ENCODE measurements around the gene SMIM30. TPM values are rescaled to one million over a fixed set of nuclear protein-coding genes. Genes with fewer than 3 reads are reported as not detected.
"Not testable (repeated sequence)": the region's sequence is repeated elsewhere in the genome, so short reads cannot be mapped to it uniquely, and the experiment has no call there.

SMIM30 gene
- total RNA-seq (10 to 100 TPM; 35.8 to 53.0 TPM), polyA plus RNA-seq (100 to 1,000 TPM in 1 of 2 donors, 10 to 100 TPM in 1; 44.5 to 135 TPM)
- long read RNA-seq, donor 1, transcript SMIM30-201 (3 exons, 1,070 nt), result major isoform, 33 of 50 reads
- long read RNA-seq, donor 1, transcript SMIM30-204 (3 exons, 962 nt), result minor isoform, 5 of 50 reads
- long read RNA-seq, donor 1, transcript SMIM30-202 (2 exons, 818 nt), result minor isoform, 12 of 50 reads
- long read RNA-seq, donor 1, partial matches to known transcripts, result 0 of 50 reads
- long read RNA-seq, donor 1, other reads (novel, unspliced or antisense), result 0 of 50 reads
- long read RNA-seq, donor 2, transcript SMIM30-201 (3 exons, 1,070 nt), result major isoform, 20 of 27 reads
- long read RNA-seq, donor 2, transcript SMIM30-202 (2 exons, 818 nt), result minor isoform, 6 of 27 reads
- long read RNA-seq, donor 2, partial matches to known transcripts, result 0 of 27 reads
- long read RNA-seq, donor 2, other reads (novel, unspliced or antisense), result 0 of 27 reads
- long read RNA-seq, donor 3, transcript SMIM30-201 (3 exons, 1,070 nt), result major isoform, 29 of 40 reads
- long read RNA-seq, donor 3, transcript SMIM30-202 (2 exons, 818 nt), result minor isoform, 7 of 40 reads
- long read RNA-seq, donor 3, partial matches to known transcripts, result 0 of 40 reads
- long read RNA-seq, donor 3, other reads (novel, unspliced or antisense), result 0 of 40 reads
- long read RNA-seq, donor 4, transcript SMIM30-201 (3 exons, 1,070 nt), result major isoform, 33 of 43 reads
- long read RNA-seq, donor 4, transcript SMIM30-202 (2 exons, 818 nt), result minor isoform, 8 of 43 reads
- long read RNA-seq, donor 4, partial matches to known transcripts, result 0 of 43 reads
- long read RNA-seq, donor 4, other reads (novel, unspliced or antisense), result 0 of 43 reads
- long read RNA-seq, donor 5, transcript SMIM30-201 (3 exons, 1,070 nt), result major isoform, 52 of 69 reads
- long read RNA-seq, donor 5, transcript SMIM30-204 (3 exons, 962 nt), result minor isoform, 6 of 69 reads
- long read RNA-seq, donor 5, transcript SMIM30-202 (2 exons, 818 nt), result minor isoform, 11 of 69 reads
- long read RNA-seq, donor 5, partial matches to known transcripts, result 0 of 69 reads
- long read RNA-seq, donor 5, other reads (novel, unspliced or antisense), result 0 of 69 reads

GRCh38 chr7:113118074-113118959 lies at the start of gene SMIM30:
SMIM30 (minus strand) TSS chr7:113118554; CDS start chr7:113117578, 976 bp downstream.
- DNase-seq (peak; percentile 92 to 97 (median 95)), ATAC-seq (ENCODE audit: insufficient read depth, low FRiP score) (peak; percentile 100)
- Histone ChIP-seq H3K9me3 (ENCODE audit: control insufficient read depth in 4 of 4, insufficient read depth in 3 of 4, low read length in 3 of 4) (no peaks in the 10 kb centered on the region), H3K27ac (ENCODE audit: low read depth in 1 of 2, low read length in 1 of 2) (peak within 1 kb of the TSS in 1 of 2 donors; percentile 79), H3K4me1 (ENCODE audit: control insufficient read depth in 5 of 5, insufficient read depth in 5 of 5, low read length in 5 of 5) (peaks cover 0 to 16% (median 0%) of the 10 kb centered on the region in 5 donors), H3K36me3 (ENCODE audit: control insufficient read depth in 4 of 4, insufficient read depth in 4 of 4, low read length in 4 of 4) (peaks cover 1 to 6% (median 3%) of the 10 kb centered on the region in 4 donors), H3K4me3 (peak within 1 kb of the TSS; percentile 38), H3K27me3 (ENCODE audit: control insufficient read depth in 3 of 3, insufficient read depth in 3 of 3, low read length in 2 of 3) (no peaks in the 10 kb centered on the region), H3K9ac (ENCODE audit: insufficient read depth in 1 of 2, low read length in 2 of 2) (peak within 1 kb of the TSS in 1 of 2 donors; percentile 89)
- WGBS, 2 donors, result 0% methylated on average over 35 of the region's 35 CpGs
- TF ChIP-seq CTCF (IDR thresholded peaks at IDR 0.05; ENCODE audit: control extremely low read depth, extremely low read depth), result no peak

- WGBS, 2 donors, result 53 to 72% methylated on average over 1 of the region's 1 CpG
- not testable (repeated sequence) for H3K4me1 ChIP-seq (ENCODE audit: control insufficient read depth in 5 of 5, insufficient read depth in 5 of 5, low read length in 5 of 5); H3K27me3 ChIP-seq (ENCODE audit: control insufficient read depth in 3 of 3, insufficient read depth in 3 of 3, low read length in 2 of 3); H3K27ac ChIP-seq (ENCODE audit: low read depth in 1 of 2, low read length in 1 of 2); ATAC-seq (ENCODE audit: insufficient read depth, low FRiP score); H3K9ac ChIP-seq (ENCODE audit: insufficient read depth in 1 of 2, low read length in 2 of 2); H3K36me3 ChIP-seq (ENCODE audit: control insufficient read depth in 4 of 4, insufficient read depth in 4 of 4, low read length in 4 of 4); DNase-seq; H3K4me3 ChIP-seq; H3K9me3 ChIP-seq (ENCODE audit: control insufficient read depth in 4 of 4, insufficient read depth in 3 of 4, low read length in 3 of 4)
These were observed 47.8 kb upstream of the SMIM30 start for GRCh38 chr7:113166176-113166575.

GRCh38 chr7:113161050-113161449 lies 42.7 kb upstream of the SMIM30 start:
- no peaks in the 10 kb centered on the region for H3K9me3 ChIP-seq (ENCODE audit: control insufficient read depth in 4 of 4, insufficient read depth in 3 of 4, low read length in 3 of 4)
- H3K4me3 ChIP-seq, result no peak overlapping the region
- WGBS, 2 donors, result 77 to 81% methylated on average over 2 of the region's 2 CpGs
- H3K36me3 ChIP-seq (ENCODE audit: control insufficient read depth in 4 of 4, insufficient read depth in 4 of 4, low read length in 4 of 4), result no peaks in the 10 kb centered on the region
- TF ChIP-seq CTCF (IDR thresholded peaks at IDR 0.05; ENCODE audit: control extremely low read depth, extremely low read depth), result no peak
- H3K27me3 ChIP-seq (ENCODE audit: control insufficient read depth in 3 of 3, insufficient read depth in 3 of 3, low read length in 2 of 3), result no peaks in the 10 kb centered on the region
- H3K9ac ChIP-seq (ENCODE audit: insufficient read depth in 1 of 2, low read length in 2 of 2), result no peak overlapping the region
- no peak overlapping the region for H3K27ac ChIP-seq (ENCODE audit: low read depth in 1 of 2, low read length in 1 of 2)
- H3K4me1 ChIP-seq (ENCODE audit: control insufficient read depth in 5 of 5, insufficient read depth in 5 of 5, low read length in 5 of 5), result no peaks in the 10 kb centered on the region
- DNase-seq (no peak), ATAC-seq (ENCODE audit: insufficient read depth, low FRiP score) (no peak)
